ENCODE results near the gene AACS. TPM values are rescaled to one million over a fixed set of nuclear protein-coding genes. Genes with fewer than 3 reads are reported as not detected.
A peak's percentile ranks its signal among the peaks of the same experiment; 100 is the strongest.

Gene AACS
- total and polyA plus RNA-seq, 2 of the 13 experiments (the other 11 are each of a cell fraction or from before 2014, with no cell fraction given) = 23.3 to 28.8 TPM

DNA sequence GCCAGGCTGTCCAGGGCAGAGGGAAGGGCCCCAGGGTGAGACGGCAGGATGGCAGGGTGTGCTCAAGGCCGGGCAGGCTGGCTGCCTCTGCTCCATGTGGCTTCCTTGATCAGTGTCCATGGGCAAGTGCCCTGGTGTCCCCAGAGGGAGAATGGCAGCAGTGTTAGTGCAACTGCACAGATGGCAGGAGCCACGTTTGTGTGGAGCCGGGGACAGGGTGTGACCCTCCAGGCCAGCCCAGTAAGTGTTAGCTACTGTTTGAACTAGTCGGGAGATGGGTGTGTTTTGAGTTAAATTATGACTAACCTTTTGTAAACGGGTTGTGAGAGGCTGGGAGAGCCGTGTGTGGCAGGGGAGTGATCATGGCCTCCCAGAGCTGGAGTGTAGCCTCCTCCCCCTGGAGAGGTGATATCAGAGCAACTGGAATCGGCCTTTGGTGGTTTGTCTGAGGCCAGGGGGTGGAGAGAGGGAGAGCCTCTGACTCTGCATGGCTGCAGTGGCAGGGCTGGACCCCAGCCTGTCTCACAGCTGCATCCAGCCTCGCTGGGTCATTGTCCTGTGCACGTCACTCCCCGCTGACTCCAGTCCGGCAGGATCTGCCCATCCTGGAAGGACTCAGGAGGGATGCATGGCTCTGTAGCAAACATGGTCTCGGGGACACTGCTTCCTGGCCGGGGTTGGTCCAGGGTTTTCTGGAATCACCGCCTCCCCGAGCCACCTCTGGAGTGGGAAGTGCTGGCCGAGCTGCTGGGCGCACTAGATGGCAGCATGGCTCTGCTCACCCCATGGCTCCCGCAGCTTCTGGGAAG is 27.8 kb downstream of the AACS start (continued):
- TF ChIP-seq NONO (IDR thresholded peaks at IDR 0.05) (no peak), NONO (CRISPR knock-in tag; conservative IDR thresholded peaks at IDR 0.05) (peak; percentile 22; the same call in 1 of the 2 replicates), PHF8 (CRISPR knock-in tag; IDR thresholded peaks at IDR 0.05) (peak; percentile 70), ZNF879 (CRISPR knock-in tag; IDR thresholded peaks at IDR 0.05) (no peak), ERF (CRISPR knock-in tag; IDR thresholded peaks at IDR 0.05) (no peak), ZNF292 (CRISPR knock-in tag; IDR thresholded peaks at IDR 0.05; ENCODE audit: borderline replicate concordance, low read depth) (peak; percentile 64), ZNF850 (CRISPR knock-in tag; conservative IDR thresholded peaks at IDR 0.05) (no peak), ZNF766 (CRISPR knock-in tag; IDR thresholded peaks at IDR 0.05; ENCODE audit: borderline replicate concordance) (no peak), ZNF563 (CRISPR knock-in tag; IDR thresholded peaks at IDR 0.05) (no peak), TCF7 (IDR thresholded peaks at IDR 0.05; ENCODE audit: low read depth) (no peak), SRF (IDR thresholded peaks at IDR 0.05; ENCODE audit: low read depth, low read length) (no peak), ZNF33B (CRISPR knock-in tag; IDR thresholded peaks at IDR 0.05) (0 out of 2 replicates have a peak, but pooled peaks have one; percentile 69)
- TF ChIP-seq, protein P1, sequence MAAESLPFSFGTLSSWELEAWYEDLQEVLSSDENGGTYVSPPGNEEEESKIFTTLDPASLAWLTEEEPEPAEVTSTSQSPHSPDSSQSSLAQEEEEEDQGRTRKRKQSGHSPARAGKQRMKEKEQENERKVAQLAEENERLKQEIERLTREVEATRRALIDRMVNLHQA (CRISPR knock-in tag; IDR thresholded peaks at IDR 0.05) = no peak
- TF ChIP-seq, protein P2, sequence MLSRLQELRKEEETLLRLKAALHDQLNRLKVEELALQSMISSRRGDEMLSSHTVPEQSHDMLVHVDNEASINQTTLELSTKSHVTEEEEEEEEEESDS (CRISPR knock-in tag; IDR thresholded peaks at IDR 0.05; ENCODE audit: borderline replicate concordance) = no peak
- TF ChIP-seq, protein P3, sequence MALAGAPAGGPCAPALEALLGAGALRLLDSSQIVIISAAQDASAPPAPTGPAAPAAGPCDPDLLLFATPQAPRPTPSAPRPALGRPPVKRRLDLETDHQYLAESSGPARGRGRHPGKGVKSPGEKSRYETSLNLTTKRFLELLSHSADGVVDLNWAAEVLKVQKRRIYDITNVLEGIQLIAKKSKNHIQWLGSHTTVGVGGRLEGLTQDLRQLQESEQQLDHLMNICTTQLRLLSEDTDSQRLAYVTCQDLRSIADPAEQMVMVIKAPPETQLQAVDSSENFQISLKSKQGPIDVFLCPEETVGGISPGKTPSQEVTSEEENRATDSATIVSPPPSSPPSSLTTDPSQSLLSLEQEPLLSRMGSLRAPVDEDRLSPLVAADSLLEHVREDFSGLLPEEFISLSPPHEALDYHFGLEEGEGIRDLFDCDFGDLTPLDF (CRISPR knock-in tag; IDR thresholded peaks at IDR 0.05) = no peak
- TF ChIP-seq, protein P4, sequence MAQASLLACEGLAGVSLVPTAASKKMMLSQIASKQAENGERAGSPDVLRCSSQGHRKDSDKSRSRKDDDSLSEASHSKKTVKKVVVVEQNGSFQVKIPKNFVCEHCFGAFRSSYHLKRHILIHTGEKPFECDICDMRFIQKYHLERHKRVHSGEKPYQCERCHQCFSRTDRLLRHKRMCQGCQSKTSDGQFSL (CRISPR knock-in tag; IDR thresholded peaks at IDR 0.05) = no peak
- TF ChIP-seq, protein P5, sequence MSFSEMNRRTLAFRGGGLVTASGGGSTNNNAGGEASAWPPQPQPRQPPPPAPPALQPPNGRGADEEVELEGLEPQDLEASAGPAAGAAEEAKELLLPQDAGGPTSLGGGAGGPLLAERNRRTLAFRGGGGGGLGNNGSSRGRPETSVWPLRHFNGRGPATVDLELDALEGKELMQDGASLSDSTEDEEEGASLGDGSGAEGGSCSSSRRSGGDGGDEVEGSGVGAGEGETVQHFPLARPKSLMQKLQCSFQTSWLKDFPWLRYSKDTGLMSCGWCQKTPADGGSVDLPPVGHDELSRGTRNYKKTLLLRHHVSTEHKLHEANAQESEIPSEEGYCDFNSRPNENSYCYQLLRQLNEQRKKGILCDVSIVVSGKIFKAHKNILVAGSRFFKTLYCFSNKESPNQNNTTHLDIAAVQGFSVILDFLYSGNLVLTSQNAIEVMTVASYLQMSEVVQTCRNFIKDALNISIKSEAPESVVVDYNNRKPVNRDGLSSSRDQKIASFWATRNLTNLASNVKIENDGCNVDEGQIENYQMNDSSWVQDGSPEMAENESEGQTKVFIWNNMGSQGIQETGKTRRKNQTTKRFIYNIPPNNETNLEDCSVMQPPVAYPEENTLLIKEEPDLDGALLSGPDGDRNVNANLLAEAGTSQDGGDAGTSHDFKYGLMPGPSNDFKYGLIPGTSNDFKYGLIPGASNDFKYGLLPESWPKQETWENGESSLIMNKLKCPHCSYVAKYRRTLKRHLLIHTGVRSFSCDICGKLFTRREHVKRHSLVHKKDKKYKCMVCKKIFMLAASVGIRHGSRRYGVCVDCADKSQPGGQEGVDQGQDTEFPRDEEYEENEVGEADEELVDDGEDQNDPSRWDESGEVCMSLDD (CRISPR knock-in tag; IDR thresholded peaks at IDR 0.05; ENCODE audit: borderline replicate concordance) = no peak
- TF ChIP-seq, protein P6, sequence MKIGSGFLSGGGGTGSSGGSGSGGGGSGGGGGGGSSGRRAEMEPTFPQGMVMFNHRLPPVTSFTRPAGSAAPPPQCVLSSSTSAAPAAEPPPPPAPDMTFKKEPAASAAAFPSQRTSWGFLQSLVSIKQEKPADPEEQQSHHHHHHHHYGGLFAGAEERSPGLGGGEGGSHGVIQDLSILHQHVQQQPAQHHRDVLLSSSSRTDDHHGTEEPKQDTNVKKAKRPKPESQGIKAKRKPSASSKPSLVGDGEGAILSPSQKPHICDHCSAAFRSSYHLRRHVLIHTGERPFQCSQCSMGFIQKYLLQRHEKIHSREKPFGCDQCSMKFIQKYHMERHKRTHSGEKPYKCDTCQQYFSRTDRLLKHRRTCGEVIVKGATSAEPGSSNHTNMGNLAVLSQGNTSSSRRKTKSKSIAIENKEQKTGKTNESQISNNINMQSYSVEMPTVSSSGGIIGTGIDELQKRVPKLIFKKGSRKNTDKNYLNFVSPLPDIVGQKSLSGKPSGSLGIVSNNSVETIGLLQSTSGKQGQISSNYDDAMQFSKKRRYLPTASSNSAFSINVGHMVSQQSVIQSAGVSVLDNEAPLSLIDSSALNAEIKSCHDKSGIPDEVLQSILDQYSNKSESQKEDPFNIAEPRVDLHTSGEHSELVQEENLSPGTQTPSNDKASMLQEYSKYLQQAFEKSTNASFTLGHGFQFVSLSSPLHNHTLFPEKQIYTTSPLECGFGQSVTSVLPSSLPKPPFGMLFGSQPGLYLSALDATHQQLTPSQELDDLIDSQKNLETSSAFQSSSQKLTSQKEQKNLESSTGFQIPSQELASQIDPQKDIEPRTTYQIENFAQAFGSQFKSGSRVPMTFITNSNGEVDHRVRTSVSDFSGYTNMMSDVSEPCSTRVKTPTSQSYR (CRISPR knock-in tag; IDR thresholded peaks at IDR 0.05; ENCODE audit: borderline replicate concordance) = no peak
- TF ChIP-seq, protein P7, sequence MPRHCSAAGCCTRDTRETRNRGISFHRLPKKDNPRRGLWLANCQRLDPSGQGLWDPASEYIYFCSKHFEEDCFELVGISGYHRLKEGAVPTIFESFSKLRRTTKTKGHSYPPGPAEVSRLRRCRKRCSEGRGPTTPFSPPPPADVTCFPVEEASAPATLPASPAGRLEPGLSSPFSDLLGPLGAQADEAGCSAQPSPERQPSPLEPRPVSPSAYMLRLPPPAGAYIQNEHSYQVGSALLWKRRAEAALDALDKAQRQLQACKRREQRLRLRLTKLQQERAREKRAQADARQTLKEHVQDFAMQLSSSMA (CRISPR knock-in tag; IDR thresholded peaks at IDR 0.05) = no peak
- TF ChIP-seq, protein P8, sequence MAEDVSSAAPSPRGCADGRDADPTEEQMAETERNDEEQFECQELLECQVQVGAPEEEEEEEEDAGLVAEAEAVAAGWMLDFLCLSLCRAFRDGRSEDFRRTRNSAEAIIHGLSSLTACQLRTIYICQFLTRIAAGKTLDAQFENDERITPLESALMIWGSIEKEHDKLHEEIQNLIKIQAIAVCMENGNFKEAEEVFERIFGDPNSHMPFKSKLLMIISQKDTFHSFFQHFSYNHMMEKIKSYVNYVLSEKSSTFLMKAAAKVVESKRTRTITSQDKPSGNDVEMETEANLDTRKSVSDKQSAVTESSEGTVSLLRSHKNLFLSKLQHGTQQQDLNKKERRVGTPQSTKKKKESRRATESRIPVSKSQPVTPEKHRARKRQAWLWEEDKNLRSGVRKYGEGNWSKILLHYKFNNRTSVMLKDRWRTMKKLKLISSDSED (CRISPR knock-in tag; IDR thresholded peaks at IDR 0.05) = no peak
